Tibial artery (tissue), 4 donors: ENCODE data around the gene SYT11.

Experiments
- DNase-seq, 2 donors: peaks; one replicate each; pipeline ENCODE4 v3.0.0-alpha.2; 2019
- H3K27ac ChIP-seq, 2 donors: fragments of 200-600 bp; sonication (generic) in 1 of 2; 1 replicate in 1 of 2; 2 replicates in 1 of 2; pipeline ENCODE4 v1.5.1; 2018 to 2019; ENCODE audit warnings: mild to moderate bottlenecking in 1 of 2
- H3K27me3 ChIP-seq, 2 donors: fragments of 200-600 bp; sonication (generic) in 1 of 2; one replicate each; pipeline versions ENCODE4 v1.5.1 to v1.6.0; 2016 to 2019
- H3K36me3 ChIP-seq, 3 donors: fragments of 200-600 bp; sonication (generic) in 2 of 3; one replicate each; pipeline ENCODE4 v1.5.1; 2016 to 2019; ENCODE audit warnings: mild to moderate bottlenecking in 2 of 3
- H3K4me1 ChIP-seq, 4 donors: fragments of 200-600 bp; sonication (generic) in 2 of 4; 1 replicate in 3 of 4; 2 replicates in 1 of 4; pipeline ENCODE4 v1.5.1; 2016 to 2019
- H3K4me3 ChIP-seq, 2 donors: fragments of 200-600 bp; sonication (generic) in 1 of 2; 1 replicate in 1 of 2; 2 replicates in 1 of 2; pipeline ENCODE4 v1.5.1; 2018 to 2019; ENCODE audit warnings: mild to moderate bottlenecking in 2 of 2
- H3K9me3 ChIP-seq, 3 donors: fragments of 200-600 bp; sonication (generic) in 1 of 3; one replicate each; pipeline ENCODE4 v1.5.1; 2016 to 2019
- CTCF ChIP-seq, 2 experiments: fragments of 200-600 bp in 1 of 2; fragments of 450-650 bp in 1 of 2; IDR thresholded peaks; one replicate each; pipeline ENCODE4 v1.5.1; 2017 to 2019; ENCODE audit warnings: antibody characterized with exemption in 2 of 2, mild to moderate bottlenecking in 1 of 2, moderate library complexity in 1 of 2
- intact Hi-C: fragments of 100-400 bp; cut with DNase I; formaldehyde crosslinking; loops from one replicate; pipeline ENCODE4 v1.15.0; 2023; ENCODE audit warnings: low total_unique reads

SYT11 gene

GRCh38 chr1:155844860-155845421 is 14.4 kb upstream of the SYT11 start:
- DNase-seq, result peak in 1 of 2 donors; percentile 5
- H3K36me3 ChIP-seq, result peaks cover 0 to 40% (median 13%) of the 10 kb centered on the region in 3 donors
- no peak for TF ChIP-seq CTCF (IDR thresholded peaks at IDR 0.05)
- H3K9me3 ChIP-seq, result no peaks in the 10 kb centered on the region
- no peak overlapping the region for H3K27ac ChIP-seq
- intact Hi-C loops, result no loop called here
- H3K4me3 ChIP-seq, result no peak overlapping the region
- H3K27me3 ChIP-seq, result no peaks in the 10 kb centered on the region
- peaks cover 0 to 2% (median 0%) of the 10 kb centered on the region in 4 donors for H3K4me1 ChIP-seq

GRCh38 chr1:155847823-155848529 is 11.4 kb upstream of the SYT11 start:
- H3K4me1 ChIP-seq, result peaks cover 0 to 4% (median 1%) of the 10 kb centered on the region in 4 donors
- intact Hi-C loops, result no loop called here
- peaks cover 6 to 60% (median 37%) of the 10 kb centered on the region in 3 donors for H3K36me3 ChIP-seq

GRCh38 chr1:155850345-155850744 is 9.0 kb upstream of the SYT11 start:
- DNase-seq, result no peak
- Histone ChIP-seq H3K27me3 (no peaks in the 10 kb centered on the region), H3K36me3 (peaks cover 12 to 76% (median 53%) of the 10 kb centered on the region in 3 donors), H3K27ac (no peak overlapping the region), H3K9me3 (no peaks in the 10 kb centered on the region), H3K4me1 (peaks cover 0 to 4% (median 1%) of the 10 kb centered on the region in 4 donors), H3K4me3 (no peak overlapping the region)
- intact Hi-C loops, result no loop called here
- no peak for TF ChIP-seq CTCF (IDR thresholded peaks at IDR 0.05)

More at GRCh38 chr1:155847823-155848529, 11.4 kb upstream of the SYT11 start:
- no peak overlapping the region for H3K4me3 ChIP-seq
- no peak overlapping the region for H3K27ac ChIP-seq
- no peak for TF ChIP-seq CTCF (IDR thresholded peaks at IDR 0.05)
- no peaks in the 10 kb centered on the region for H3K9me3 ChIP-seq
- no peak for DNase-seq
- no peaks in the 10 kb centered on the region for H3K27me3 ChIP-seq

GRCh38 chr1:155856257-155856974 is 3.0 kb upstream of the SYT11 start:
- Histone ChIP-seq H3K4me1 (peaks cover 0 to 42% (median 21%) of the 10 kb centered on the region in 4 donors), H3K4me3 (peak overlapping the region; percentile 79 to 80), H3K9me3 (no peaks in the 10 kb centered on the region), H3K27ac (peak overlapping the region; percentile 84 to 90), H3K27me3 (no peaks in the 10 kb centered on the region), H3K36me3 (peaks cover 12 to 36% (median 31%) of the 10 kb centered on the region in 3 donors)
- DNase-seq, result peak in 1 of 2 donors; percentile 11
- TF ChIP-seq CTCF (IDR thresholded peaks at IDR 0.05), result no peak
- intact Hi-C loops, result no loop called here

GRCh38 chr1:155856975-155857930 is 2.1 kb upstream of the SYT11 start, which contains the start of gene GON4L:
Gene GON4L, minus strand, starts transcription at chr1:155857214. Its CDS starts 3,434 bp downstream, at chr1:155853780.
- no peaks in the 10 kb centered on the region for H3K9me3 ChIP-seq
- H3K27me3 ChIP-seq, result no peaks in the 10 kb centered on the region
- peak within 1 kb of the TSS; percentile 84 to 90 for H3K27ac ChIP-seq
- H3K4me3 ChIP-seq, result peak within 1 kb of the TSS; percentile 79 to 80
- DNase-seq, result peak; percentile 89 to 93
- TF ChIP-seq CTCF (IDR thresholded peaks at IDR 0.05), result no peak
- H3K36me3 ChIP-seq, result peaks cover 12 to 27% (median 24%) of the 10 kb centered on the region in 3 donors
- peaks cover 0 to 42% (median 21%) of the 10 kb centered on the region in 4 donors for H3K4me1 ChIP-seq
- intact Hi-C loops, result no loop called here
